ENCODE measurements around the gene ARL3.

ARL3 gene

DNA sequence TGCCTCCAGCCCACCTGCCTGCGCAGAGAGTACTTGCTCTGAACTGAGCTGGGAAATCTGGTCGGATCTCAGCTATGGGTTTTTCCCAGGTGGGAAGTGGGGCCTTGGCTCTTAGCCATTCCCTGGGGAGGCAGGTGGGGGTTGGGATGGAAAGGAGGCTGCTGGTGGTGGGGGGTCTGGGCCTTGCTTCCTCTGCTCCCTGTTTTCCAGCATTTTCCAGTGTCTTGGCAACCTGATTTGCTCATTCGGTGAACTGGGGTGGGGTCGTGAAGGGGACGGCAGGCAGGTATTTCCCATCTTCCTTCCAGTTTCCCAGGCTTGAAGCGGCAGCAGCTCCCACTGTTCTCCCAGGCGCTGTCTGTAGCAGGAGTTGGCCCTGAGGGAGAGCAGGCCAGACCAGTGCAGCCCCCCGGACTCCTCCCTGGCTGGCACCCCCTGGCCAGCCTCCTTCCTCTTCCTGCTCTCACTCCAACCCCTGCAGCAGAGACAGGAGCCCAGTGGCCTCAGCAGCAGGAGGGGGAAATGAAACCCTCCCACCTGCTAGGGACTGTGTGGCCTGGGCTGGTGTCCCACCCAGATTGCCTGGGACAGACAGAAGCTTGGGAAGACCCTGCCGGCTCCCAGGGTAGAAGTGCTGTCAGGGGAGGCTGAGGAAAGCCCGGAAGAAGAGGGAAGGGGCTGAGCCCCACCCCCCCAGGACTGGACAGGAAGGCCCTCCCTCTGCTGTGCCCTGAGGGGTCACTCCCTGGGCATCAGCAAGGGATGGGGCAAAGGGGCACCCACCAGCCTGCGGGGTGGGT is 63.3 kb downstream of the ARL3 start:
- no peak for DNase-seq (ENCODE audit: low read depth)

GRCh38 chr10:102649797-102650654 is 64.2 kb downstream of the ARL3 start:
- DNase-seq (ENCODE audit: low read depth) = no peak

- no peak for DNase-seq (ENCODE audit: low read depth)
Observed at GRCh38 chr10:102648889-102649796, 65.1 kb downstream of the ARL3 start.

DNA sequence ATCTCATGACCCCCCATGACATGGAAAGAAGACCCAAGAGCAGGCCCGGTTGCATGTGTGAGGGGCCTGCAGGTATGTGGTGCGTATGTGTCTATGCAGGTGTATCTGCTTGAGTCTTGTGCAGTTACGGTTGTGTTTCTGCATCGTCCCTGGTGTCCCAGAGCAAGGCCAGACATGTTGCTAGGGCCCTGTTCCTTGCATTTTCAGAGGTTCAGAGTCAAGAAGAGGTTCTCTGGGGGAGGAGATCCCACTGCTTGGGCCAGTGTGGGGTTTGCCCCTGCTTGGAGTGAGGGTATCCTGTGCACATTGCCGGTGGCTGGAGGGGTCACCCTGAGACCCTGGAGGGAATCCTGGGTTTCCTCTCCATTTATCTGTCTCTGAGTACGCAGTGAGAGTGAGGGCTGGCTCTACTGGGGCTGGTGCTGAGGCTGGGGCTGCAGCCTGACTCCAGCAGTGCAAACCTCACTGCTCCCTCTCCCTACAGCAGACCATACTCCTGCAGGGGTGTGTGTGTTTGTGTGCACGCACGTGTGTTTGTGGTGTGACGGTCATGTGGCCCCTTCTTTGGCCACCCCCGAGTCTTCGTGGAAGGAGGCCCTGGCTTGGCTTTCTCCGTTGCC is 65.8 kb downstream of the ARL3 start:
- DNase-seq (ENCODE audit: low read depth) = no peak

DNA sequence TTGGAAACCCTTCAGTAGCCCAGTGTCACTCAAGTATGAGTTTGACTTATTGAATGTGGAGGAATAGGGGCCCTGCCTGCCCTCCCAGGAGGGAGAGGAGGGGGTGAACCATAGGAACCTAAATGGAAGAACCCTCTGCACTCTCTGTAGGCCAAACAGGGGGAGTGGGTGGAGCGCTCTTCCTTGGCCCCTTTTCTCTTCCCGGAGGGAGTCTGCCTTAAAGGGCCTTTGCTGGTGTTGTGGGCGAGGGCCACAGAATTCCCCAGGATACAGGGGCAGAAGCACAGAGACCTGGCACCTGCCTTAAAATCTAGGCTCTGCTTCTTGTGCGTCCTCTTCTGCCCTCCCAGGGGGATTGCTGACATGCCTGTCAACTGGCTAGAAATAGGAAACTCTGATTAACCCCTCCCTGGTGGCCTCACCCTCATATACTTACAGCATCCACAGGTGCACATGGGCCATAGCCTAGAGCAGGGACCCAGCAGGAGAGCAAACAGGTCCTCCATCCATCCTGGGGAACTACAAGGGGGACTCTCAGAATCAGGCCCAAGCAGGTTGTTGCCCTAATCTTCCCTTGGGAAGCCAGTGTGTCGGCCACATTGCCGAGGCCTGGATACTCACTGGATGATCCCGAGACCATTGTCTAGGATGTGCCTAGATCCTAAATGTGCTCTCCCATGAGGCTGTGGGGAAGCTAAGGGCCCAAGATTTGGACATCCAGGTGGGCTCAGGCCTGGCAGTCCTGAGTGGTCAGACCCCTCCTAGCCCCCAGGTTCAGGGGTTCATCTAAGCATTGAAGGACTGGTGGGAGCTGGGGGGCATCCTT is 66.5 kb downstream of the ARL3 start:
- DNase-seq (ENCODE audit: low read depth) = no peak

DNA sequence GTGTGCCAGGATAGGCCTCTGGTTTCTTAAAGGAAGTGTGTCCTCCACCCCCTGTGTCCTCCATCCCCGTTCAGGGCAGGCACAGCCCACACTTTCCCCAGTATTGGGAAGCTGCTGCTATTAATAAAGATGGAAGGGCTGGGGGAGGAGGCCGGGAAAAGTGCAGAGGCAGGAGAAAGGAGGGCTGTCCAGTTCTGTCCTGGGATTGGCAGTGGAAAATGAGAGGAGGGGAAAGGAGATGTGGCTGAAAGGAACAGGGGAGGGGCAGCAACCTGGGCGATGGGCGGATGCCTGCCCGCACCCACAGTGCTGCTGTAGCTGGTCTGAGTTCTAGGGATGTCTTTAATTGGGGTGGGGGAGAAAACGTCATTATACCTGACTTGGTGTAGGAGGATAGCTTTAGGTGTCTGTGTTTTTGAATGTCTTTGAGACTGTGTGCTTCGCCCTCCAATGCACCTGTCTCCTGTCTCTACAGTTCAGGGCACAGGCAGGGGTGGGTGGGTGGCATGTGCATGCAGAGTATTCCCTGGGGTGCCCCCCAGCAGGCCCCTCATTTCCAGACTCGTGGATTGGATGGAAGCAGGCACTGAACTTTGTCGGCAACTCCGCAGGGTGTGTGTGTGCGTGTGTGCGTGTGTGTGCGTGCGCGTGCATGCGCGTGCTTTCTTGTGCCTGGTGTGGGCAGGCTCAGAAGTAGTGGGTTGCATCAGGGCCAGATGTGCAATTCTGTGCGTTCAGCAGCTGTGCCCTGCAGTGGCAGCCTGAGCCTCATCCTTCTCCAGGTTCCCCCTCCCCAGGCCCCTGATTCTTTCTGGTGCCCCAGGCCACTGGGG is 67.4 kb downstream of the ARL3 start:
- peak; percentile 20 for DNase-seq (ENCODE audit: low read depth)

DNA sequence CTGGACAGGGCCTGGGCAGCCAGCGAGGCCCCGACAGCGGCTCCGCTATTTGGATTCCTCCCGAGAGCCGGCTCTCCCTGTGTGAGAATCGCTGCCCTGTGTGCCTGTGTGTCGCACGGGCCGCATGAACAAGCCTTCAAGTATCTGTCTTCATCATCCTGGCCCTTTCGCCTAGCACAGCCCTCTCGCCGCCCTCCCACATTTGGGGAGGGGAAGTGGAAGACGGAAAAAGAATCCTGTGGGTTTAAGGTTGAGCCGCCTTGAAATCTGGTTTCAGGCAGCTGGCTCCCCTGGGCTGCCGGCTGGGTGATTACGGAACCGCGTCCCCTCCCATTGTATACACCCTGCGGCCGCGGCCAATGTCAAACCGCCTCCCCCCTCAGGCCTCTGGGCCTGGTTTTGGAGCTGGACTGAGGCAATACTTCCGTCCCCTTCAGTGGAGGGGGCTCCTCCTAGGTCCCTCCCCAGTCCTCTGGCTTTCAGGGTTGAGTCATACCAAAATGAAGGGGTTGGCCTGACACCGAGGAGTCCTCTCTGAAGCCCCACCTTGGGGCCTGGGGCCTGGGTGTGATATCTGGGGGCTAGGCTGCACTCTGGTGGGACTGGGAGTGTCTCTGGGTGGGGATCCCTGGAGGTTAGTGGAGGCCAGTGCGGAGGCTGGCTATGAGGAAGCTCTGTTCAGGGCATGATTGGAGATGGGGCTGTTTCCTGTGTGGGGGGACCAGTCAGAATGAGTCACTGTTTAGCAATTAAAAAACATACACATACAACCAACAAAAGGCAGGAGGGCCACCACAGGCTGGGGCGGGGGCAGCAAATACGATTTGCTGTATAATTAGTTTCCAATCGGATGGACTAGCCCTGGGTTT is 68.2 kb downstream of the ARL3 start:
- DNase-seq (ENCODE audit: low read depth) = peak; percentile 73

DNA sequence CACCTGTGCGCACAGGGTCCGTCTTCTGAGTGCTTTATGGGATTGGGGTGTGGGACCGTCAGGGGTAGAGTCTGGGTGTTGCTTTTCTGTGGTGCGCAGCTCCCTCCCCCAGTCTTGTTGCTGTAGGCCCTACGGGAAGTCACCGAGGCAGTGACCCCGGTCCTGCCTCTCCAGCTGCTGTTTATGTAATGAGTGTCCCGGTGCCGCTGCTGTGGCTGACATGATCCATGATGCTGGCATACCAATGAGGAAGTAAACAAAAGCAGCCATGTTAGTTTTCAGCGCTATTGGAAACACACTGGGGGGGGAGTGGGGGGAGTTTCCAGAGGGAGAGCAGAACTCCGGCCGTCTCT is 68.8 kb downstream of the ARL3 start:
- peak; percentile 27 for DNase-seq (ENCODE audit: low read depth)

DNA sequence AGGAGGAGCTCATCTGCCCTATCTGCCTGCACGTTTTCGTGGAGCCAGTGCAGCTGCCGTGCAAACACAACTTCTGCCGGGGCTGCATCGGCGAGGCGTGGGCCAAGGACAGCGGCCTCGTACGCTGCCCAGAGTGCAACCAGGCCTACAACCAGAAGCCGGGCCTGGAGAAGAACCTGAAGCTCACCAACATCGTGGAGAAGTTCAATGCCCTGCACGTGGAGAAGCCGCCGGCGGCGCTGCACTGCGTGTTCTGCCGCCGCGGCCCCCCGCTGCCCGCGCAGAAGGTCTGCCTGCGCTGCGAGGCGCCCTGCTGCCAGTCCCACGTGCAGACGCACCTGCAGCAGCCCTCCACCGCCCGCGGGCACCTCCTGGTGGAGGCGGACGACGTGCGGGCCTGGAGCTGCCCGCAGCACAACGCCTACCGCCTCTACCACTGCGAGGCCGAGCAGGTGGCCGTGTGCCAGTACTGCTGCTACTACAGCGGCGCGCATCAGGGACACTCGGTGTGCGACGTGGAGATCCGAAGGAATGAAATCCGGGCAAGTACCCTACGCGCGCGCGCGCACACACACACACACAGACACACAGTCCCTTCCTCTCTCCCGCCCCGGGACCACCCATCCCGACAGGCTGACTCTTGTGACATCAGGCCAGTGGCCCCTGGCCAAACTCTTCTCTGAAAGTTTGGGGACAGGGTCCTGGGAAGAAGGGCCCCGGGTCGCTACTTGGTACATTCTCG is 69.4 kb downstream of the ARL3 start:
- DNase-seq (ENCODE audit: low read depth) = peak; percentile 69

DNA sequence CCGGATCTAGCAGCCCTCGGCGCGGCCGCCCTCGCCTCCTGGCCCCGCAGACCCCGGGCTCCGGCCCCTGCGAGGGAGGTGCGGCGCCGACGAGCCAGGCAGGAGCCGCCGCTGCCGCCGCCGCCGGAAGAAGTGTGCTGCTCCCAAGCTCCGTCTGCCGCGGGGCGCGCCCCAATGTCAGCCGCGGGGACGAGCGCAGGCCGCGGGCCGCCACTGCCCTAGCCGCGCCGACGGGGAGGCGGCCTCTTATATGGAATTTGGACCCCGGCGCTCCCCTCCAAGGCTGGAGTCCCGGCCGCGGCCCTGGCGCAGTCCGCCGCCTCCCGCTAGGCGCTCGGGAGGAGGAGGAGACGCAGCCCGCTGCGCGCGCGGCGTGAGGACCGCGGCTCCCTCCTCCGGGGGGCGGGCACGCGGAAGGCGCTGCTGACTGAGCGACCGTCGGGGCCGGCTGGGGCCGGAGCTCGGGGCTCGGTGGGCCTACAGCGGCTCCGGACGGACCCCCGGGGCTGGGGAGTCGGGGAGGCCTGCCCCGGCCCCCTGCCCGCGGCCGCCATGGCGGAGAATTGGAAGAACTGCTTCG is 70.0 kb downstream of the ARL3 start, which contains the start of gene TRIM8:
TSS of gene TRIM8 (plus strand) at position 414 of the 580 bp plus-strand sequence. CDS start at position 553, 139 bp downstream.
- DNase-seq (ENCODE audit: low read depth) = peak; percentile 34

- no peak for DNase-seq (ENCODE audit: low read depth)
Observed at GRCh38 chr10:102643336-102644065, 70.7 kb downstream of the ARL3 start.

- DNase-seq (ENCODE audit: low read depth) = peak; percentile 22
Observed at GRCh38 chr10:102642736-102643335, 71.4 kb downstream of the ARL3 start.

- peak; percentile 97 for DNase-seq (ENCODE audit: low read depth)
Observed at GRCh38 chr10:102641880-102642735, 72.1 kb downstream of the ARL3 start.

- DNase-seq (ENCODE audit: low read depth) = no peak
Observed at GRCh38 chr10:102641402-102641801, 72.8 kb downstream of the ARL3 start.

- DNase-seq (ENCODE audit: low read depth) = no peak
Observed at GRCh38 chr10:102639537-102639936, 74.7 kb downstream of the ARL3 start.

- no peak for DNase-seq (ENCODE audit: low read depth)
Observed at GRCh38 chr10:102635377-102635776, 78.8 kb downstream of the ARL3 start.
